D721Med (cell line): Measurements from ENCODE around the gene WDTC1.

Experiments
- DNase-seq: peaks from one replicate; pipeline ENCODE4 v3.0.0; 2011; ENCODE audit warnings: low spot score; ENCODE audit not compliant: insufficient read length
- FAIRE-seq: peaks from 2 replicates; lab custom pipeline; 2011; peaks lifted over from hg19 to GRCh38; lab: Jason Lieb, UNC
- TF ChIP-seq, protein P1 (sequence below): IDR thresholded peaks from 2 replicates; pipeline ENCODE4 v1.5.1; 2012; ENCODE audit warnings: mild to moderate bottlenecking, control low read depth; ENCODE audit not compliant: insufficient read depth; ENCODE audit errors: missing control alignments

The WDTC1 gene

DNA sequence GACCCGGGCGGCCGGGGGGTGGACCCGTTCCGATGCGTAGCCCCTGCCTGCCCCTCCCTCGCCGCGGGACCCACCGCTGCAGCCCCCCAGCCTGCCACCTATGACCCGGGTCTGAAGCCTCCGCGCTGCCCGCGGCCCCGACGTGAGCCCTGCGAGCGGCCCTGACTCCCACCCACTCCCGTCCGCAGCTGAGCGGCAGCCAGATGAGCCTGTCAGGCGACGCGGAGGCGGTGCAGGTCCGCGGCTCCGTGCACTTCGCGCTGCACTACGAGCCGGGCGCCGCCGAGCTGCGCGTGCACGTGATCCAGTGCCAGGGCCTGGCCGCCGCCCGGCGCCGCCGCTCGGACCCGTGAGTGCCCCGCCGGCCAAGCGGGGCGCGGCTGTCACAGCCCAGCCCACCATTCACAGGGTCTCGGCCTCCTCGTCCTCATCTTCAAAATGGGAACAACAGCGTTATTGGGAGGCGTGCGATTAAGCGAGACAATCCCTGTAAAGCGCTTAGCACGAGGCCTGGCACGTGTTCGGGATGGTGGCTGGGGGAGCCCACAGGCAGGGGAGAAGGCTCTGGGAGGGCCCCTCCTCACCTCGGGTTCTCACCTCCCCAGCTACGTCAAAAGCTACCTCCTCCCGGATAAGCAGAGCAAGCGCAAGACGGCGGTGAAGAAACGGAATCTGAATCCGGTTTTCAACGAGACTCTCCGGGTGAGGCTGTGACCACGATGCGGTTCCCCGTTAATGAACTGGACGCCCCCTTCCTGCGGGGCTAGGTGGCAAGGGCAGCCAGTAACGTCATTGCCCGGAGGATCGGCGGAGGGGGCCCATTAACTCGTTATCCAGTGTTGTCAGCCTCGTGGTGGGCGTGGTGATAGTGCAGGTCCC is 115.6 kb downstream of the WDTC1 start:
- TF ChIP-seq, protein P1, sequence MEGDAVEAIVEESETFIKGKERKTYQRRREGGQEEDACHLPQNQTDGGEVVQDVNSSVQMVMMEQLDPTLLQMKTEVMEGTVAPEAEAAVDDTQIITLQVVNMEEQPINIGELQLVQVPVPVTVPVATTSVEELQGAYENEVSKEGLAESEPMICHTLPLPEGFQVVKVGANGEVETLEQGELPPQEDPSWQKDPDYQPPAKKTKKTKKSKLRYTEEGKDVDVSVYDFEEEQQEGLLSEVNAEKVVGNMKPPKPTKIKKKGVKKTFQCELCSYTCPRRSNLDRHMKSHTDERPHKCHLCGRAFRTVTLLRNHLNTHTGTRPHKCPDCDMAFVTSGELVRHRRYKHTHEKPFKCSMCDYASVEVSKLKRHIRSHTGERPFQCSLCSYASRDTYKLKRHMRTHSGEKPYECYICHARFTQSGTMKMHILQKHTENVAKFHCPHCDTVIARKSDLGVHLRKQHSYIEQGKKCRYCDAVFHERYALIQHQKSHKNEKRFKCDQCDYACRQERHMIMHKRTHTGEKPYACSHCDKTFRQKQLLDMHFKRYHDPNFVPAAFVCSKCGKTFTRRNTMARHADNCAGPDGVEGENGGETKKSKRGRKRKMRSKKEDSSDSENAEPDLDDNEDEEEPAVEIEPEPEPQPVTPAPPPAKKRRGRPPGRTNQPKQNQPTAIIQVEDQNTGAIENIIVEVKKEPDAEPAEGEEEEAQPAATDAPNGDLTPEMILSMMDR, result no peak
- no peak for FAIRE-seq
- DNase-seq, result peak; percentile 71

DNA sequence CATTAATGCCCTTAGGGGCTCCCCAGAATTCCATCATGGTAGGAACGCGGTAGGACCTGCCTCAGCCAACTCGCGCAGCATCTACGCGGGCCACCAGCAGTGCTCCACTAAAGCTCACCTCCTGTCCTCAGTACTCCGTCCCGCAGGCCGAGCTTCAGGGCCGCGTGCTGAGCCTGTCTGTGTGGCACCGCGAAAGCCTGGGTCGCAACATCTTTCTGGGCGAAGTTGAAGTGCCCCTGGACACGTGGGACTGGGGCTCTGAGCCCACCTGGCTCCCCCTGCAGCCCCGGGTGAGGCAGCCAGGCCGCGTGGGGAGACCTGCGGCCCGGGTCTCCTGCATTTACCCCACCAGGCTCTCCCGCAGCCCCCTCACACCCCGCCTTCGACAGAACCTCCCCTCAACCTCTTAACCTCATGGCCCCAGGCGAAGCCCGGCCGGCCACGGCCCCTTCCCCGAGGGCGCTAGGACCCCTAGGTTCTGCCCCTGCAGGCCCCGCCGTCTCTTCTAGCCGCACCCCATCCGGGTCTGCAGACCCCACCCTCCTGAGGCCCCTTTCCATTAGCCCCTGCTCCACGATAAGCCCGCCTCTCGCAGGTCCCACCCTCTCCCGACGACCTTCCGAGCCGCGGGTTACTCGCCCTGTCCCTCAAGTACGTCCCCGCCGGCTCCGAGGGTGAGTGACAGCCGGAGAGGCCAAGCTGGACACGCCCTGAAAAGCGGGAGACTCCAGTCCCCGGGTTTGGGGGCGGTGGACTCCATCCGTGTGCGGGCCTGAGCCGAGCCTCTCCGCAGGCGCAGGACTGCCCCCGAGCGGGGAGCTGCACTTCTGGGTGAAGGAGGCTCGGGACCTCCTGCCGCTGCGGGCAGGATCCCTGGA is 116.5 kb downstream of the WDTC1 start:
- TF ChIP-seq, protein P1, result no peak
- FAIRE-seq (no peak), DNase-seq (no peak)

DNA sequence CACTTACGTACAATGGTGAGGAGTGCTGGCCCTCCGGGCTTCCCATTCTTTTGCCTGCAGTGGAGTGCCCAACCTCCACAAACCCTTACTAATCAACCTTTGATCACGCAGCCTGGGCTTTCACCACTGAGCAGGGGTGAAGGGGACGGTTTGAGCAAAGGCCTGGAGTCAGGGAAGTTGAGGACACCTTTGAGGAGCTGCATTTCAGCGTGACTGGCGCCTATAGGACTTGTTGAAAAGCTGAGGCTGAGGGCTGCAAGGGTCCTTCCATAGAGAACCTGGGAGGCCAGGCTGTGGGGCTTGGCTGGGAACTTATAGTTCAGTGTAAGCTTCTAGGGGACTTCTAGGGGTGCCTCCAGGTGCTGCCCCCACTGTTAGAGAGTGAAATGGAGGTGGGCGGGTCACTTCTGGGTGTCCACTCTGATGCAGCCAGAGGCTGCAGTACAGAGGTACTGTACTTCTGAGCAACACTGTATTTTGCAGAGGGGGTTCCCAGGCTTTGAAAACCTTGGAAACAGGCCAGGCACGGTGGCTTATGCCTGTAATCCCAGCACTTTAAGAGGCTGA is 117.2 kb downstream of the WDTC1 start:
- DNase-seq (no peak), FAIRE-seq (no peak)
- TF ChIP-seq, protein P1, result no peak

DNA sequence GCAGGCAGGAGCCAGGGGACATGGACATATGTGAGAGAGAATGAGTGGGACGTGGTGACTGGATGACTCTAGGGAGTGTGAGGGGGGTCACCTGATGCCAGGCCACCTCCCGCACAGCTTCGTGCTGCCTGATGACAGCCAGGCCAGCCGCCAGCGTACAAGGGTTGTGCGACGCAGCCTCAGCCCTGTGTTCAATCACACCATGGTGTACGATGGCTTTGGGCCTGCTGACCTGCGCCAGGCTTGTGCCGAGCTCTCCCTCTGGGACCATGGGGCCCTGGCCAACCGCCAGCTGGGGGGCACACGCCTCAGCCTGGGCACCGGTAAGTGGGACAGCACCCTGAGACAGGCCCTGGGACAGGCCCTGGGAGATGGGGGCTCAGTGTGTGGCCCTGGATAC is 118.7 kb downstream of the WDTC1 start:
- TF ChIP-seq, protein P1, result no peak
- DNase-seq (no peak), FAIRE-seq (no peak)

DNA sequence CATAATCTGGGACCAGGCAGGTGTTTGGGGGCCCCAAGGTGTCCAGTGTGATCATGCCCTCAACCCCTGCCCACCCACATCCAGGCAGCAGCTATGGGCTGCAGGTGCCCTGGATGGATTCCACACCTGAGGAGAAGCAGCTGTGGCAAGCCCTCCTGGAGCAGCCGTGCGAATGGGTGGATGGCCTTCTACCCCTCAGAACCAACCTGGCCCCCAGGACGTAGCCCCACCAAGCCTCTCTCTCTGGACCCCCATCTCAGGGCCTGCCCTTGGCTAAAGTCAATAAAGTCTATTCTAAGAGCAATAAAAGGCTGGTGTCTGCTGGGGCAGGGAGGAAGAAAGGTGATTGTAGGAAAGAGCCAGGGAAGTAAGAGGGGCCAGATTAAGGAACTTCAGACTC is 119.2 kb downstream of the WDTC1 start:
- no peak for FAIRE-seq
- TF ChIP-seq, protein P1, result no peak

DNA sequence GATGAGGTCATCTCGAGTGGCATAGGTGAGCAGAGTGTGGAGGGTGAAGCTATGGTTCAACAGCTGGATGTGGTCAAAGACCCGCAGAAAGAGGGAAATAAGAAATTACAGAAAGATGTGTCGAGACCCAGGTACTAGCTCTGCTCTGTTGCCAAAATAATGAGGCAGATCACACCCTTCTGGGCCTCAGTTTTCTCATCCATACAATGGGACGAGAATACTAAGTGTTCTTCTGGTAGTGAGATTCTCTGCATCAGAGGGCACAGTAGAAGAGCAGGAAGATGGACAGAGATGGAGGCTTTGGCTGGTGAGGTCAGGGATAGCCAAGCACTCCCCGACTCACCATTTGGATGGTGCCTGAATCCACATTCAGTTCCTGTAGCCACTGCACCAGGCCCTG is 121.3 kb downstream of the WDTC1 start:
- DNase-seq (no peak), FAIRE-seq (no peak)
- TF ChIP-seq, protein P1, result no peak

More for the DNA sequence above, 119.2 kb downstream of the WDTC1 start:
- DNase-seq, result no peak
